ENCODE results near the gene TEX22. TPM values are rescaled to one million over a fixed set of nuclear protein-coding genes. Genes with fewer than 3 reads are reported as not detected.

TEX22 gene
- total RNA-seq, 1 experiment from 2014 or later = not detected

DNA sequence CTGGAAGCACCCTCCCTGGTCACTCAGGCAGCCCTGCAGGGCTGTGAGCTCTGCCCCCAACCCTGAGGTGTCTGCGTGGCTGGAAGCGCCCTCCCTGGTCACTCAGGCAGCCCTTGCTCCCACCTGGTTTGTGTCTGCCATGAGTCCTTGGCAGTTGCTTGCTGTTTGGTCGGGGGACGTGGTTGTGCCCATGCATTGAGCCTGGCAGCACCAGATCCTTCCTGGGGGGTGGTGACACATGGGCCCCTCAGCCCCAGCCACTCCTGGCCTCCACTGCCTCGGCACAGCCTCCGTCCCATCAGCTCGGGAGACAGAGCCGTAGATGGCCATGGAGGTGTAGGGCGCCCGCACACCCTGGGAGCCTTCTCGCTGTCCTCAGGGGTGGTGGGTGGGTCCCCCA is 40.8 kb downstream of the TEX22 start:
- DNase-seq (ENCODE audit: low spot score) = no peak

GRCh38 chr14:105439710-105440553 is 41.6 kb downstream of the TEX22 start:
- no peak for DNase-seq (ENCODE audit: low spot score)

- no peak for DNase-seq (ENCODE audit: low spot score)
These were observed 42.2 kb downstream of the TEX22 start for GRCh38 chr14:105440554-105440900.

DNA sequence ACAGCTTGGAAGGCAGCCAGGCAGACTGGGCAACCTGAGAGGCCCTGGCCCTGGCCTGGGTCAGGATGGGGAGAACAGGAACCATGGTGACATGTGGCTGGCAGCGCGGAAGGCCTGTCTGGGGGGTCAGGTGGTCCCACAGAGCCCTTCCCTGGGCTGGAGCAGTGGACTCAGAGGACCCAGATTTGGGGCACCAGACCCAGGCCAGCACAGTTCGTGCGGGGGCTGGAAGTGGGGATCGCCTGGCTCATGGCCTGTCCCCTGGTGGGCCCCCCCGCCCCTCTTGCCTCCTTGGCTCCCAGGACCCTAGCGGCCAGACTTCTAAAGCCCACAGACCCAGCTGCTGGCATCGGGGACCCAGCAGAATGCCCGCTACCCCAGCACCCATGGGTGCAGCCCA is 42.7 kb downstream of the TEX22 start:
- DNase-seq (ENCODE audit: low spot score) = no peak

GRCh38 chr14:105442125-105442524 is 43.8 kb downstream of the TEX22 start:
- no peak for DNase-seq (ENCODE audit: low spot score)

DNA sequence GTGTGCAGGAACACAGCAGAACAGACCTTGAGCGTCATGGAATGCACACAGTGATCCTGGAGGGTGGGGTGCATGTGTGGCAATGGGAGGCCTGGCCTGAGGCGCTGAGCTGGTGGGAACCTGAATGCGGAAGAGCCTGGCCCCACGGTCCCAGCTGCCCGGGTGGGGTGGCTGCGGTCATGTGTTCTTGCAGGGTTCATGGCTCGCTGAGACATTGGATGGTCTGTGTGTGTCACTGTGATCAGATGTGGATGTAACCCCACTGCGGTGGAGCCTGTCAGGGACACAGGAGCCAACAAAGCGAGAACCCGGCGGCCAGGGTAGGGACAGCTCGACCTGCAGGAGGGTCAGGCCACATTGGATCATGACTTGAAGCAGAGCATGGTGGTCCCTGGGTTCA is 44.5 kb downstream of the TEX22 start:
- DNase-seq (ENCODE audit: low spot score) = no peak

GRCh38 chr14:105444859-105445258 is 46.5 kb downstream of the TEX22 start:
- no peak for DNase-seq (ENCODE audit: low spot score)

DNA sequence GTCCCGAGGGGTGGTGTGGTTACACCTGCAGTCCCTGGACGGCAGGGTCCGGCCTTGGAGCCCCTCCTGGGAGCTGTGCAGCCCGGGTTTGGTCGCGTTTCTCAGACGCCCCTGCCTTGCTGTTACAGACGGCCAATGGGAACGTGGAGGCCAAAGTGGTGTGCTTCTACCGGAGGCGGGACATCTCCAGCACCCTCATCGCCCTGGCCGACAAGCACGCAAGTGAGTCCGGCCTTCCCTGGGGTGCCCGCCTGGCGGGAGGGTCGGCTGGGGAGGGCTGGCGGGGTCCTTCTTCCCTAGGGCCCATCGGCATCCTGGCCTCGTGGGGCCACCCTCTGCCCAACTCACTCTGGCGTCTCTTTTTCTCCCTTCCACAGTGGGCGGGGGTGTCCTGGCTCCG is 47.0 kb downstream of the TEX22 start:
- DNase-seq (ENCODE audit: low spot score) = no peak

DNA sequence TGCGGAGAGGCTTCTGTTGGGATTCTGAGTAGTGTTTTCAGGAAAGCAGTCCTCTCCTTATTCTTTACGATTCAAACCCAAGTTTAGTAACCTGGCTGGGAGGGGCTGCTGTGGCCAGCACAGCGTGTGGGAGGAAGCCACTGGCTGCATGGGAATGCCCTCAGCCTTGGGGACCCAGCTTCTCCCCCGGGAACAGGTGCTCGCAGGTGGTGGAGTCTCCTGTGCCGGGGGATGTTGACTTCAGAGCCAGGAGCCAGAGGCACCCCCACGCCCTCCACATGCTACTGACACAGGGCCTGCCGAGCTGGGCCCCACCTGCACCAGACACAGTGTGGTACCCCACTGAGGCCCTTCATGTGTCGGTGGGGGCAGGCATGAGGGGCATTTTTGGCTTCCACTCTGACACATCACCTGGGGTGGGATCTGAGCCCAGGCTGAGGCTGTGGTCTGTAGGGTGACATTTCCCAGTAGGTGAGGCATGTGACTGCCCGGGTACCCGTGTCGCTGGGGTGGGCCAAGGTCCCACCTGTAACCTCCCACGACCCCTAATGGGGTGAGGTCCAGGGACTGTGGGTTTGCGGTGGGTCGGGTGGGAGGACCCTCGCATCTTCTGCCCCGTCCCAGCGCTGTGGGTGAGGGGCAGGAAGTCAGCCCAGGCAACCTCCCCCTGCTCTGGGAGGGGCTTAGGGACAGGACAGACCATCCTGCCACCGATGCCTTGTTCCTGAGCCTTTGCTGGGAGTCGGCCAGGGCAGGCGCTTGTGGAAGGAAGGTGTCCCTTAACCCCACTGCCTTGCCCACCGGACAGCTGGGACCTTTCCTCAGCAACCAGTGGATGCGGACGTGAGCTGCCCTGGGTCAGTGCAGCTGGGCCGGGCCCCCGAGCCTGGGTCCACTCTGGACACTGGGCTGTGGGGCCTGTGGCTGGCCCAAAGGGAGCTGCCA is 47.8 kb downstream of the TEX22 start:
- DNase-seq (ENCODE audit: low spot score) = no peak

- DNase-seq (ENCODE audit: low spot score) = no peak
These were observed 48.6 kb downstream of the TEX22 start for GRCh38 chr14:105446971-105447370.

- no peak for DNase-seq (ENCODE audit: low spot score)
These were observed 49.6 kb downstream of the TEX22 start for GRCh38 chr14:105447651-105448640.

GRCh38 chr14:105448706-105449111 is 50.4 kb downstream of the TEX22 start:
- DNase-seq (ENCODE audit: low spot score) = no peak

DNA sequence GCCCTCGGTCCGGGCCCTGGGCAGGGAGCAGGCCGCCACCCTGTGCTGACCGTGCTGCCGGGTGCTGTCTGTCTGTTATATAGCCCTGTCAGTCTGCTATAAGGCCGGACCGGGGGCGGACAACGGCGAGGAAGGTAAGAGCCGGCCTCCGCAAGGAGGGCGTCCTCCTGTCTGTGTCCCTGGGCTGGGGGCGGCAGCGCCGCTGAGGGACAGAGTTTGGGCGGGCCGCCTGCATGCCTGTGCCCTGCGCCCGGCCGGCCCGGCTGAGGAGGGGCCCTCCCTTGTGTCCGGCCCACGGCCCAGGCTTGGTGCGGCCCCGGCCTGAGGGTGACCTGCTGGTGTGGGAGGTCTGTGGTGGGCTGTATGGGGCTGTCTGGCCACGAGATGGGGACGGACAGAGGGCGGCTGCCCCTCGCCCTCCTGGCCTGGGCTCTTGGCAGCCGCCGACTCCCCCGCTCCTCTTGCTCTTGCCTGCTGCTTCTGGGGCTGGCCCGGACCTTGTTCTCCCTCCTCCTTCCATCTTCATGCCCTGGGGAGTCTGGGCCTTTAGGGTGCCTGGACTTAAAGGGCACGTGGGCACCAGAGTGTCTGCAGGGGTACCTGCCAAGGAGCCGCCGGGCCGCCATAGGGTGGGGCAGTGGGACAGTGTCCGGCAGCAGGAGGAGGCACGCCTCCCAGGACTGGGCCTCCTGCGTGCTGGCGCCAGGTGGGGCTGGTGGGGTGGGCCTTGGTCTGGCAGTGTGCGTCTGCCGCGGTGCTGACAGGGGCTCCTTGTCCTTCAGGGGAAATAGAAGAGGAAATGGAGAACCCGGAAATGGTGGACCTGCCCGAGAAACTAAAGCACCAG is 51.2 kb downstream of the TEX22 start:
- no peak for DNase-seq (ENCODE audit: low spot score)

- DNase-seq (ENCODE audit: low spot score) = no peak
These were observed 51.8 kb downstream of the TEX22 start for GRCh38 chr14:105450123-105450505.

DNA sequence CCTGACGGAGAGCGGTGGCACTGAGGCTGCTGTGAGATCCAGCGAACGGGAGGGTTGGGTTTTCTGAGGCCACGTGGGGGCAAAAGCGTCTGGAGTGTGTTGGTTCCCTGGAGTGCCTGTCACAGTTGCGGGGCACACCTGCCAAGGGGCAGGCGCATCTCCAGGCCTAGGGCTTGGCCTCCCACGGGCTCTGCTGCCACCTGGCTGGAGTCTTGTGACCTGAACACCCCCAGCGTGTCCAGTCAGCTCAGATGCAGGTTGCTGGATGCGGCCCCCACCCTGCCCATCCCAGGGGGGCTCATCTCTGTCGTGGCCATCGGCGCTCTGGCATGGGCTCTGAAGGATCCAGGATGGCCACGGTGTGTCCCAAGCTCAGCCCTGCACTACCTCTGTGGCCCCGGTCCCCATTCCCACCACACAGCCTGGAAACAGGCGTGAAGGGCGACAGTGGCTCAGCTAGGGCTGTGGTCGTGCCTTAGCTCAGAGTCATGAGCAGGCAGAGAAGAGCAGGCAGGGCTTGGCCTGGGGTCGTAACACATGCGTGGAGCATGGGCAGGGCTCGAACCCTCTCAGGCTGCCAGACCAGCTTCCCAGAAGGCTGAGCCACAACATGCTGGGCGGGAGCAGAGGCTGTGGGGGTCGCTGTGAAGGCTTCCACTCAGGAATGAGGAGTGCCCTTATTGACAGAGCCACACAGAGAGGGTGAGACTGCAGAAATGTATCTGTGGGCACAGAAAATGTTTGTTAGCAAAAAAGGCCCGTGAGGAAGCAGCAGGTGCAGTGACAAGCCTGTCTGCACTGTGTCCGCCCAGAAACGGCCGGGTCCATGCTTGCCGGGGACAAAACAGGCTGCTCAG is 52.8 kb downstream of the TEX22 start:
- no peak for DNase-seq (ENCODE audit: low spot score)

- no peak for DNase-seq (ENCODE audit: low spot score)
These were observed 54.6 kb downstream of the TEX22 start for GRCh38 chr14:105452963-105453362.

DNA sequence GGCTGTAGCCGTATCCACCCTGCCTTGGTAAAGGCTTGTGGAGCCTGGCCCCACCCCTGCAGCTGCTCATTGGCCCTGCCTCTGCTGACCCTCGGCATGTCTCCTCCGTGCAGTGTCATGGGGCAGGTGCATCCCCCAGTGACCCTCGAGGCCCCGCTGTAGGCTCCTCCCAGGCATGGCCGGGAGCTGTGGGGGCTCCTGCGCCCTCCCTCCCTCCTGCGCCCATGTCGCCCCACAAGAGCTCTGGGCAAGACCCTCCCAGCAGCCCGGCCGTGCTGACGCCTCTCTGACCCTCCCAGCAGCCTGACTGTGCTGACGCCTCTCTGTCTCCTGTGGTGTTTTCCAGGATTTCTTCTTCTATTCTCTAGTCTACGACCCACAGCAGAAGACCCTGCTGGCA is 55.5 kb downstream of the TEX22 start:
- DNase-seq (ENCODE audit: low spot score) = no peak

- no peak for DNase-seq (ENCODE audit: low spot score)
These were observed 56.8 kb downstream of the TEX22 start for GRCh38 chr14:105455086-105455640.

Measured in A172 (cell line).